ENCODE measurements around the gene CLRN2. TPM values are rescaled to one million over a fixed set of nuclear protein-coding genes. Genes with fewer than 3 reads are reported as not detected.

CLRN2 gene
- total RNA-seq, 1 experiment from 2014 or later, result not detected

GRCh38 chr4:17523662-17524061 lies 8.7 kb downstream of the CLRN2 start:
- Histone ChIP-seq H3K9ac (ENCODE audit: low read length) (no peak overlapping the region), H3K4me3 (replicated peaks in 1 of 2; ENCODE audit: low read depth in 1 of 2, low read length in 2 of 2) (no peak overlapping the region), H3K27me3 (ENCODE audit: insufficient read depth, low read length) (peaks cover 4% of the 10 kb centered on the region; the same call in 1 of the 2 replicates), H3K4me1 (ENCODE audit: control insufficient read depth in 1 of 2, insufficient read depth in 2 of 2, low read length in 2 of 2) (no peaks in the 10 kb centered on the region), H3K27ac (ENCODE audit: low read depth, low read length) (no peak overlapping the region), H3K36me3 (ENCODE audit: control insufficient read depth in 1 of 2, insufficient read depth in 2 of 2, low read length in 2 of 2) (no peaks in the 10 kb centered on the region), H2AFZ (ENCODE audit: low read depth, low read length, poor library complexity, severe bottlenecking) (no peak overlapping the region), H3K9me3 (ENCODE audit: control insufficient read depth in 1 of 2, insufficient read depth in 1 of 2, low read depth in 1 of 2, low read length in 2 of 2) (no peaks in the 10 kb centered on the region), H3K9me2 (ENCODE audit: insufficient read depth) (no peaks in the 10 kb centered on the region), H4K20me1 (ENCODE audit: insufficient read depth) (no peaks in the 10 kb centered on the region), H3K4me2 (ENCODE audit: low read length) (no peak overlapping the region), H3K79me2 (ENCODE audit: insufficient read depth, low read length) (no peaks in the 10 kb centered on the region)
- ATAC-seq (no peak), DNase-seq (ENCODE audit: low read depth, low spot score) (no peak)
- RAD21 ChIA-PET (ENCODE audit: low non-redundant PET in 1 of 2, low total read pairs in 2 of 2, uncharacterized antibody in 2 of 2, unreplicated experiment in 2 of 2), result no interaction called here
- POLR2A ChIA-PET, result no interaction called here
- CTCF ChIA-PET, result no interaction called here
- no peak for TF ChIP-seq FOSL1 (IDR thresholded peaks at IDR 0.05; ENCODE audit: low read depth)
- TF ChIP-seq TCF7L2 (IDR thresholded peaks at IDR 0.05; ENCODE audit: borderline replicate concordance, extremely low read depth, insufficient read depth, insufficient read length), result no peak
- TF ChIP-seq EGR1 (IDR thresholded peaks at IDR 0.05; ENCODE audit: low read depth), result no peak
- TF ChIP-seq CBX3 (IDR thresholded peaks at IDR 0.05; ENCODE audit: low read depth), result no peak
- TF ChIP-seq SP1 (IDR thresholded peaks at IDR 0.05; ENCODE audit: low read depth), result no peak
- no peak for TF ChIP-seq POLR2AphosphoS5 (IDR thresholded peaks at IDR 0.05; ENCODE audit: low read depth, low read length)
- TF ChIP-seq POLR2A (IDR thresholded peaks at IDR 0.05; ENCODE audit: borderline replicate concordance, extremely low read depth, insufficient read depth, insufficient read length), result no peak
- BruUV-seq (replicated peaks), result no TSS peak
- intact Hi-C loops (cut with micrococcal nuclease), result no loop called here

- H3K27me3 ChIP-seq (ENCODE audit: insufficient read depth, low read length), result peaks cover 4% of the 10 kb centered on the region; the same call in 1 of the 2 replicates
- no peaks in the 10 kb centered on the region for H3K4me1 ChIP-seq (ENCODE audit: control insufficient read depth in 1 of 2, insufficient read depth in 2 of 2, low read length in 2 of 2)
- H3K9me3 ChIP-seq (ENCODE audit: control insufficient read depth in 1 of 2, insufficient read depth in 1 of 2, low read depth in 1 of 2, low read length in 2 of 2), result no peaks in the 10 kb centered on the region
- ChIA-PET POLR2A (no interaction called here), CTCF (no interaction called here), RAD21 (ENCODE audit: low non-redundant PET in 1 of 2, low total read pairs in 2 of 2, uncharacterized antibody in 2 of 2, unreplicated experiment in 2 of 2) (no interaction called here)
- H3K4me3 ChIP-seq (replicated peaks in 1 of 2; ENCODE audit: low read depth in 1 of 2, low read length in 2 of 2), result no peak overlapping the region
- H4K20me1 ChIP-seq (ENCODE audit: insufficient read depth), result no peaks in the 10 kb centered on the region
- no peak overlapping the region for H3K4me2 ChIP-seq (ENCODE audit: low read length)
- no peaks in the 10 kb centered on the region for H3K9me2 ChIP-seq (ENCODE audit: insufficient read depth)
- no peaks in the 10 kb centered on the region for H3K36me3 ChIP-seq (ENCODE audit: control insufficient read depth in 1 of 2, insufficient read depth in 2 of 2, low read length in 2 of 2)
- no peak overlapping the region for H2AFZ ChIP-seq (ENCODE audit: low read depth, low read length, poor library complexity, severe bottlenecking)
- H3K27ac ChIP-seq (ENCODE audit: low read depth, low read length), result no peak overlapping the region
- intact Hi-C loops (cut with micrococcal nuclease), result no loop called here
- BruUV-seq (replicated peaks), result no TSS peak
- no peak overlapping the region for H3K9ac ChIP-seq (ENCODE audit: low read length)
- DNase-seq (ENCODE audit: low read depth, low spot score) (no peak), ATAC-seq (no peak)
- TF ChIP-seq YY1 (IDR thresholded peaks at IDR 0.05; ENCODE audit: extremely low read depth, insufficient replicate concordance, low read depth, low read length), result no peak
- no peak for TF ChIP-seq ATF3 (IDR thresholded peaks at IDR 0.05)
- TF ChIP-seq FOSL1 (IDR thresholded peaks at IDR 0.05; ENCODE audit: low read depth), result no peak
- no peak for TF ChIP-seq ZFX (IDR thresholded peaks at IDR 0.05)
- TF ChIP-seq ZNF274 (IDR thresholded peaks at IDR 0.05; ENCODE audit: low read depth, low read length), result no peak
- TF ChIP-seq POLR2AphosphoS5 (IDR thresholded peaks at IDR 0.05; ENCODE audit: low read depth, low read length), result no peak
- TF ChIP-seq EGR1 (IDR thresholded peaks at IDR 0.05; ENCODE audit: low read depth), result no peak
- TF ChIP-seq CBX3 (IDR thresholded peaks at IDR 0.05; ENCODE audit: low read depth), result no peak
- no peak for TF ChIP-seq EZH2 (IDR thresholded peaks at IDR 0.05)
- TF ChIP-seq TCF7L2 (IDR thresholded peaks at IDR 0.05; ENCODE audit: borderline replicate concordance, extremely low read depth, insufficient read depth, insufficient read length), result no peak
- no peak for TF ChIP-seq SIN3A (IDR thresholded peaks at IDR 0.05; ENCODE audit: low read depth)
- TF ChIP-seq JUND (IDR thresholded peaks at IDR 0.05), result no peak
- no peak for TF ChIP-seq RAD21 (IDR thresholded peaks at IDR 0.05; ENCODE audit: low read depth)
- H3K79me2 ChIP-seq (ENCODE audit: insufficient read depth, low read length), result no peaks in the 10 kb centered on the region
These were observed 11.9 kb downstream of the CLRN2 start for GRCh38 chr4:17526695-17527477.

Data from HCT116 (cell line).